HG03045 (cell line): ENCODE measurements around the gene VIPR2.
"Not testable (repeated sequence)": the region's sequence is repeated elsewhere in the genome, so short reads cannot be mapped to it uniquely, and the experiment has no call there.

Experiments used
- ATAC-seq: cut with Tn5 transposase; IDR thresholded peaks from one replicate; pipeline ENCODE4 v1.9.1; 2021; ENCODE audit warnings: mild to moderate bottlenecking, moderate library complexity; ENCODE audit not compliant: unreplicated experiment

The VIPR2 gene, protein sequence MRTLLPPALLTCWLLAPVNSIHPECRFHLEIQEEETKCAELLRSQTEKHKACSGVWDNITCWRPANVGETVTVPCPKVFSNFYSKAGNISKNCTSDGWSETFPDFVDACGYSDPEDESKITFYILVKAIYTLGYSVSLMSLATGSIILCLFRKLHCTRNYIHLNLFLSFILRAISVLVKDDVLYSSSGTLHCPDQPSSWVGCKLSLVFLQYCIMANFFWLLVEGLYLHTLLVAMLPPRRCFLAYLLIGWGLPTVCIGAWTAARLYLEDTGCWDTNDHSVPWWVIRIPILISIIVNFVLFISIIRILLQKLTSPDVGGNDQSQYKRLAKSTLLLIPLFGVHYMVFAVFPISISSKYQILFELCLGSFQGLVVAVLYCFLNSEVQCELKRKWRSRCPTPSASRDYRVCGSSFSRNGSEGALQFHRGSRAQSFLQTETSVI

GRCh38 chr7:159144758-159145489 lies at the start of gene VIPR2:
TSS of gene VIPR2 (minus strand) at chr7:159144867. CDS start at chr7:159144771, 96 bp downstream.
- ATAC-seq: no peak

DNA sequence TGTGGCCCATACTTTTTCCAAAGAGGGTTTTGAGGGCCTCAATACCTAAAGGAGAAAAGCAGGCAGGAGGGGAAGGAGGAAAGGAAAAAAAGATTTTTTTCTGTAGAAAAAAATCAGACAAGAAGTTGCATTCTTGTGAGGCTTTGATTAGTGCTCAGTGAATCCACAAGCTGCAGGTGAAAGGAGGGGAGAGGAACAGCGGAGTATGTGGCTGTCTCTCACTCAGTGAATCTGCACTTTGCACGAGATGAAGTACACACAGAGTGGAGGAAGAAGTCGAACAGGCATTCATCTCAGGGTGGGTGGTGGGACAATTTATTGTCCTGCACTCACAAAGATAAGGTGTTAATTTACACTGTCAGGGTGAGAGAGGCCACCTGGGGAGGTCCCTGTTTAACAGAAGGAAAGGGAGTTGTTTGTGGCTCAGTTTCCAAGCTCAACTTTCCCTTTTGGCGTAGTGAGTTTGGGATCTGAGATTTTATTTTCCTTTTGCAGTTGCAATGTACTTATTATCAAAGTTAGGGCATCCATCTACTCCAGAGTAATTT lies 49.0 kb upstream of the VIPR2 start:
- ATAC-seq: no peak

DNA sequence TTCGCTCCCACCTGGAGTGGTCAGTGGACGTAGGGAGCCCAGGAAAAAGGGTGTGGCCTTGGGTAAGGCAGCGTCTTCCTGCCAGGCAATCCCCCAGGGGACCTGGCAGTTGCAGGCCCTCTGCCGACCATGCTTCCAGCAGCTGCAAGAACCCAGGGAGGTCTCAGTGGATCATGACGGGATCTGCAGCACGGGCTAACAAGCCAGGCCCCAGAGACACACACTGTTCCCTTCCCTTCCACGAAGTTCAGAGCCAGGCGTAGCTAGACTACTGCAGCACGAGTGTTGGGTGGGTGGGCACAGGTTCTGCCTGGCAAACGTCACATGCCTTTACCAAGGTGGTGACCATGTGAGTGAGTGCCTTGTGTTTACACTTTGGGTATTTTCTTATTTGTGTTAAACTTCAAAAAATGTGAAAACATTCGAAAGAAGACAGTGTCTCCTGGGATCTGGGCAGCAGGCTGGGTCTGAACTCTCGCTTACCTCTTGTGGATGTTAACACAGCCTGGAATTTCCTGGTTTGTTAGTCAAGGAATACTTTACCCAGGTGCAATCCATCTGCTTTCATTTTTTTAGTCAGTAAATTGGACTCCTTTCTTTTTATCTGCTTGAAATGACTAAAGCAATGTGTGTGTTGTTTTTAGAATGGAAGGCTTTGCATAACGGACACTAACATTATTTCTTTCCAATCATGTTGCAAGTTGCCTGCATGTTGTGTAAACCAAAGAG lies 48.2 kb upstream of the VIPR2 start:
- no peak for ATAC-seq

GRCh38 chr7:159192013-159192412 lies 47.3 kb upstream of the VIPR2 start:
- ATAC-seq: no peak

GRCh38 chr7:159191236-159191635 lies 46.6 kb upstream of the VIPR2 start:
- ATAC-seq: no peak

DNA sequence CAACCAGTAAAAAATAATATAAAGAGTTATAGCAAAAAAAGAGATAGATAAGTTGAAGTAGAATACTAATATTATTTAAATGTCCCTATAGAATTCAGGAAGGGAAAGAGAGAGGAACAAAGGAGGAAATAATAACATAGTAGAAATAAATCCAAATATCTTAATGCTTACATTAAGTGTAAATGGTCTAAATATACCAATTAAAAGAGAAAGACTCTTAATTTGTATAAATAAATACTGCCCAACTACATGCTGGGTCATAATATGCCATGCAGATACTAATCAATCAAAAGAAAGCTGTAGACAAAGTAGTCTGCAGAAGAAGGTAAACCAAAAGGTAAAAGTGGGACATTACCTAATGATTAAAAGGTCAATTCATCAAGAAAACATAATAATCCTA lies 43.3 kb upstream of the VIPR2 start:
- ATAC-seq: no peak

- ATAC-seq: no peak
Measured at GRCh38 chr7:159179241-159179640, 34.6 kb upstream of the VIPR2 start.

GRCh38 chr7:159177284-159177953 lies 32.8 kb upstream of the VIPR2 start:
- no peak for ATAC-seq

DNA sequence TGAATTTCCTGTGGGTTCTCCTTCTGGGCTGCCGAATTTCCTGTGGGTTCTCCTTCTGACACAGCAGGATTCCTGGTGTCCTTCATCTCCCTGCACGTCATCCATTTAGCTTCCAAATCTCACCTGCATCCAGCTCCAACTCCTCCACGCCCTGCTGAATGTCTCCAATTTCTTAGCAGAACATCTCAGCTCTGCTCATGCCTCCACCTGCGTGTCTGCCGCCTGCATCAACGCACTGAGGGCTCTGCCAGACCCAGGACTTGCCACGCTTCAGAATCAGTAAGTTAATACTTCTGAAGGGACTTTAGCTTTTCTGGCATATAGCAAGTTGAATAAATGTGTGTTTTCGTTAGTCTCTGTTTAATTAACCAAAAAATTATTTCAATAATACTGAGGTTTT lies 31.1 kb upstream of the VIPR2 start:
- no peak for ATAC-seq

GRCh38 chr7:159175100-159175499 lies 30.4 kb upstream of the VIPR2 start:
- ATAC-seq: not testable (repeated sequence)

- ATAC-seq: no peak
Measured at GRCh38 chr7:159172400-159172799, 27.7 kb upstream of the VIPR2 start.

DNA sequence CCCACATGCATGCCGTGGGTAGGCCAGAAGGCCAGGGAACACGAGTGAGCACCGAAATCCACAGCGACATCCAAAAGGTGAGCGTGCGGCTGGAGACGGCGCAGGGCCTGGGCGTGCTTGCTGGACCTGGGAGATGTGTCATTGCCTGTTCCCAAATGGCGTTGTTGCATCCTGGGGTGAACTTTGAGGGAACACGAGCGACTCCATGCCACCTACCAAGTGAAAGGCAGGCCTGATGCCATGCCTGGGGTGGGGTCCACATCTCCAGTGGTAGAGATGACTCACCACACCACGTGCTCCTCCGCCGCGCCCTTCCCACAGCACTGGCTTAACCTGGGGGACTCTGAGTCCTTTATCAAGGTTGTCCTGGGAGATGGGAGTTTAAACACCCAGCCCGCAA lies 24.7 kb upstream of the VIPR2 start:
- no peak for ATAC-seq

GRCh38 chr7:159167139-159167538 lies 22.5 kb upstream of the VIPR2 start:
- ATAC-seq: no peak

- ATAC-seq: no peak
Measured at GRCh38 chr7:159166530-159166929, 21.9 kb upstream of the VIPR2 start.

GRCh38 chr7:159165352-159165751 lies 20.7 kb upstream of the VIPR2 start:
- no peak for ATAC-seq

GRCh38 chr7:159163703-159164301 lies 19.1 kb upstream of the VIPR2 start:
- not testable (repeated sequence) for ATAC-seq

- not testable (repeated sequence) for ATAC-seq
Measured at GRCh38 chr7:159162050-159162626, 17.5 kb upstream of the VIPR2 start.

DNA sequence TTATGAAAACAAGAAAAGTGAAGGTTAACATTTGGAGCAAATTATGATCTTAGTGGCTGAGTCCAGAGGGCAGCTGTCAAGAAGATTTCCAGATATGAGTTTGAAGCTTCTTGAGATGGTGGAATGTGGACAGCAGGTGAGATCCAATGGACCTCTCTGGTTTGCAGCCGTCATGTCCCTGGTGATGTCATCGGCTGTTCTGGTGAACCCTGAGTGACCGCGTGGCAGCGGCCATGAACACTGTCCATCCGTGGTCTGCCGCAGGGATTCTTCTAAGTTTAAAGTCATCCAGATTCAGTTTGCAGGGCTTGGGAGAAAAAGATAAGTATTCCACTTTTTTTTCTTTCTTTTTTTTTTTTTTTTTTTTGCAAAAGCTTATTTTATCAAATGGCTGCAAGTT lies 15.8 kb upstream of the VIPR2 start:
- ATAC-seq: no peak

DNA sequence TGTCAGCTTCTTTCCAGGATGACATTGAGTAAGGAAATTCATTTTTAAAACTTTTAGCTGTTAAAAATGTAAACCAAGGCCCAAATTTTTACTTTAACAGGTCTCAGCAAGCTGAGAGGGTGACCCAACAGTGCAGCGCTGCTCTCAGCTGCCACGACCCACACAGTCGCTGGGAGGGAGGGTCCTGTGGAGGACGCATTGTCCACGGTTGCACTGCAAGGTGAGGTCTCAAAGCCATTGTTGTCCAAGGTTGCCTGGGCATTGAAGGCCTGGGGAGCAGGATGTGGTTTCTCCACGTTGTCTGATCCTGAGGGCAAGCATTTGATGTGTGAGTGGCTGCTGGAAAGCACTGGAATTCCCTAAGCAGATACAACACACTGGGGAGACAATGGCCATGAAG lies 15.1 kb upstream of the VIPR2 start:
- ATAC-seq: no peak

DNA sequence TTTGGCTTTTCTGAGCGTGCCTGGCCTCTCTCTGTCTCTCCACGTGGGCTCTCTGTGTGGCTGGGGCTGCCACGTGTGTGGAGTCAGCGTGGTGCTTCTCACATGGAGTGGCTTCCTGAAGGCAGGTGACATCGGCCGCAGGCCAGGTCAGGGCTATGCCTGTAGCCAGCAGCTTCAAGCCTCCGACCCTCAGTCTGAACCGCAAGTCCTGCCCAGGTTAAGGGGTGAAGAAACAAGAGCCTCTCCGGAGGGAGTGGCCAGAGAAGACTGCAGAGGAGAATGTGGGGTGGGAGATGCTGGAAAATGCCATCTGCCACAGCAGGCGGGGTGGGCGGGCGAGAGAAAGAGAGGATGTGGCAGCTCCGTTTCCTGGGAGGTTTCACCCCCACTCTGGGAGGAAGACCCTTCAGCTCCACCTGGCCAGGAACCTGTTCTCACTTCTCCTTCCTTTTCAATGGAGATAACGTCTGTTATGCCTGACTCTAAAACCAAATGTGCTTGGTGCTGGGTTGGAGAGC lies 14.3 kb upstream of the VIPR2 start:
- ATAC-seq: no peak
